ENCODE measurements around the gene TYK2.
"Not testable (repeated sequence)": the region's sequence is repeated elsewhere in the genome, so short reads cannot be mapped to it uniquely, and the experiment has no call there.

The TYK2 gene

DNA sequence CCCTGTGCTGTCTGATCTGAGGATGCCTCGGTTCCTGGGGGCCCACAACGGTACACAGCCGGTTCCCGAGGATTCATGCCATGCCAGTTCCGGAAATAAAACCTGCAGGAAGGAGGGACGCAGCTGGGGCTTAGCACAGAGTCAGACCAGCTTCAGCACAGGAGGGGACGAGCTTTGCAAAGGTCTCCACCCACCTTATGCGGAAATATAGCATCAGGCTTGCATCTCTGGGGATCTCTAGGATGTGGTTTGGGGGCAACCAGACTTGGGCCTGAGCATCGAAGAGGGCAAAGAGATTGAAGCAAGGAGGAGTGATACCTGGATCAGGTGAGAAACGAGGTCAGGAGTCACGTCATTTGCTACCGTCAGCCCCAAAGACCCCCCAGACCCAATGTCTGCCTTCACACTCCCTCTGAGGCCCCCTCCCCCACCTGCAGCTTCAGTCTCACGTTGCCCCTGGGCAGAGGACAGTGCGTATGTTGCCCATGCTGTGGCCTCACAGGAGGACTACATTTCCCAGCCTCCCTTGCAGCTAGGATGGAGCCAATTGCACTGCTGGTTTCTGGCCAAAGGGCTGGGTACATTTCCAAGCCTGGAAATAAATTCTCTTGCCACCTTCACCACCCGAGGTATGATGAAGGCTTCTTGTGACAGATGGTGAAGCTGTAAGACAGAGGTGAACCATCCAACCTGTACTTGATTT lies 12.1 kb downstream of the TYK2 start:
- no peak for DNase-seq

DNA sequence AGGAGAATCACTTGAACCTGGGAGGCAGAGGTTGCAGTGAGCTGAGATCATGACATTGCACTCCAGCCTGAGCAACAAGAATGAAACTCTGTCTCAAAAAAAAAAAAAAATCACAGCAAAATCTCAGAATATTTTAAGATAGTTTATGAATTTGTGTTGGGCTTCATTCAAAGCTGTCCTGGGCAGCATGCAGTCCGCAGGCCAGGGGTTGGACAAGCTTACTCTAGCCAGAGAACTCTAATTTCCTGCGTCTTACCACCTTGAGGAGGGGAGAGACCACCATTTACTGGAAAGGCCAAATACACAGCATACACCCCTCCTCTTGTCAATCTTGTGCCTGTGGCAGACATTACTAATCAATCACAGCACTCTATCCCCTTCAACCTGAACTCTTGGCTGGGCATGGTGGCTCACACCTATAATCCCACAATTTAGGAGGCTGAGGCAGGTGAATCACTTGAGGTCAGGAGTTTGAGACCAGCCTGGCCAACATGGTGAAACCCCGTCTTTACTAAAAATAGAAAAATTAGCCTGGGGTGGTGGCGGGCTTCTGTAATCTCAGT lies 13.3 kb downstream of the TYK2 start:
- DNase-seq = not testable (repeated sequence)

DNA sequence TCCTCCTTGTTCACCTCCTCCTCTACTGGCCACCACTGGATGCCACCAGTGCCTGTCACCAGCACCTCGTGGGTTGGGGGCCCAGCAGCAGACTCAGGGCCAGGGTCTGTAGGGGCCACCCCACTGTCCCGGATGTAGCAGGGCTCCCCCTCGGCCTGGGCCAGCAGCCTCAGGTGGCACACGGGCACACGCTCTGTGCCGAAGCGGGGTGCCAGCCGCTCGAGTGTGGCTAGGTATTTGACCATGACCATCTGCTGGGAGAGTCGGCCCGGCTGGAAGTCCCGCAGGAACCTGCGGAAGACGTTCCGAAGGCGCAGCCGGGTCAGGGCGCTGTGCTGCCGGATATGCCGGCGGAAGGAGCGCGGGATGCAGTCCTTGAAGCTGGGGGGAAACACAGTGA lies 14.9 kb downstream of the TYK2 start:
- DNase-seq = no peak

DNA sequence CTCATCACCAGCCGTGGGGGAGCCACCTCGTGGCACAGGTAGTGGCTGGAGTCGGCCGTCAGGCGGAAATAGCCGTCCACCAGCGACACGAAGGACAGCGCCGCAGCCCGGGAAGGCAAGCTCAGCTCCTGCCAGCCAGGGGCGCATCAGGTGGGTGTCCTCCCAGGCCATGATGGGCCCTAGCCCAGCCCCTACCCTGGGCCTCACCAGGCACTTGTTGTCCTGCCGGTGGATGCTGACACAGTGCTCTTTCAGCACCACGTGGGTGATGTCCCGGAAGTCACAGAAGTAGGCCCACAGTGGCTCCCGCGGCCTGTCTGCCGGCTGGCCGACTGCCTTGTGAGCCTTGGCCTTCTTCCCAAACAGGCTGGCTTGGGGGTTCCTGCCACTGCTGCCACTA lies 15.7 kb downstream of the TYK2 start:
- DNase-seq = no peak

DNA sequence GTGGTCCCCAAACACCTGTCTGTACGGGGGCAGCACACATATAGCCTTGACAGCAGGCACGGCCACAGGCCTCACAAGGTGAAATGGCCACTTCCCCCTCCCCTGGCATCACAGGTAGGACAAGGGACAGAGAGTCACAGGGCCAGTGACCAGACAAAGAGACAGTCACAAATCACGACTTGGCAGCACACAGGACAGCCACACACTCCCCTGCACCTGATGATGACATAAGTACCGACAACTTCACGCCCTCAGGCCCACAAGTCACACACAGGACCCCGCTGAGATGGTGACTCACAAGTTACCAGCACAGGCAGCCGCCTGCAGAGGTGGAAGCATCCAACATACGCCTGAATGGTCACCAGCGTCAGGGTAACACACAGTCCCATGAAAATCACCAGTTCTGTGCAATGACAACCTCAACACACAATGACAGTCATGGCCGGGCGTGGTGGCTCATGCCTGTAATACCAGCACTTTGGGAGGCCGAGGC lies 16.5 kb downstream of the TYK2 start:
- DNase-seq = no peak

DNA sequence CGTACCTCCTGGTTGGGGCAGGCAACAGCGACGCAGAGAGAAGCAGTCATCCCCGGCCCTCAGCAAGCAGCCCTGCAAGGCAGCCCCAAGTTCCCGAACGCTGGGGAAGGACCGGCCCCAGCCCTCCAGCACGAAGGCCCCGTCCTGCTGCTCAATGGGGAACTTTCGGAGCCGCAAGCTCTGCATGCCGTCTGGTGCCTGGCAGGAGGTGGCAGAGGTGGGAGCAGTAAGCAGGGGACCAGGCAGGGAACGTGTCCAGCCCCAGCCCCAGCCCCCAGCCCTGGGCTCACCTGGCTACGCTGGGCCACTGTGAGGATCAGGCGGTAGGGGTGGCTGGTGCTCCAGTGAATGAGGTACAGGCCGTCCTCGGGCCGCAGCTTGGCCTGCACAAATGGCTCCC lies 18.1 kb downstream of the TYK2 start:
- no peak for DNase-seq

DNA sequence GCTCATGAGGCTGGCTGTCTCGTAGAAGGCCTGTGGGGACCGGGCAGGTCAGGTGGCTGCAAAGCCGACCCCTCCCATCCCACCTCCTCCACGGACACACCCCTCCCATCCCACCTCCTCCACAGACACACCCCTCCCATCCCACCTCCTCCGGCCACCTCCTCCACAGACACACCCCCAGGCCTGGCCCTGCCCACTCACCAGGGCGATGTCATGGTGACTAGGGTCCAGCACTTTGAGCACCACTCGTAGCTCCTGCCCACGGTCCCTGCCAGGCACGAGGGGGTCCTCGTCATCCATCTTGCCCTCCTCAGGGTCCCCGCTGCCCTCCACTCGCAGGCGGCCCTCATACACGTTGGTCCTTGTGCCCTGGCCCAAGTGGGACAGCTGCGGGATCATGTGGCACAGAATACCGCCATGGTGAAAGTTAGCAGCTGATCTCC lies 18.8 kb downstream of the TYK2 start:
- no peak for DNase-seq

DNA sequence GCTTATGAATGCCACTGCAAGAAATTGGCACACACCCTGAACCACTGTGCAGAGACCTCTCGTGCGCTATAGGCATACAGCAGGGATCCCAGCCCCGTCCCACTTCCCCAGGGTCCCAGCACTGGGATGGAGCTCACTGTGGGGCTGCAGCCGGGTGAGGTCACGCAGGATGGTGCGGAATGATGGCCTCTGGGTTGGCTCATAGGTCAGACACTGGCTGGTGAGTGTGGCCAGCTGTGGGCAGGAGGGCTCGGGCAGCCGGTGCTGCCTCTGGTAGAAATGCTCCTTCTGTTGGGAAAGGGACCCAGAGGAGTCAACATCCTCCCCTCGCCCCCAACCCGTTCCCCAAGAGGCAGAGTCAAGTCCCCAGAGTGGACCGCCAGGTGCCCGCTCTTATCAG lies 23.9 kb downstream of the TYK2 start:
- no peak for DNase-seq

DNA sequence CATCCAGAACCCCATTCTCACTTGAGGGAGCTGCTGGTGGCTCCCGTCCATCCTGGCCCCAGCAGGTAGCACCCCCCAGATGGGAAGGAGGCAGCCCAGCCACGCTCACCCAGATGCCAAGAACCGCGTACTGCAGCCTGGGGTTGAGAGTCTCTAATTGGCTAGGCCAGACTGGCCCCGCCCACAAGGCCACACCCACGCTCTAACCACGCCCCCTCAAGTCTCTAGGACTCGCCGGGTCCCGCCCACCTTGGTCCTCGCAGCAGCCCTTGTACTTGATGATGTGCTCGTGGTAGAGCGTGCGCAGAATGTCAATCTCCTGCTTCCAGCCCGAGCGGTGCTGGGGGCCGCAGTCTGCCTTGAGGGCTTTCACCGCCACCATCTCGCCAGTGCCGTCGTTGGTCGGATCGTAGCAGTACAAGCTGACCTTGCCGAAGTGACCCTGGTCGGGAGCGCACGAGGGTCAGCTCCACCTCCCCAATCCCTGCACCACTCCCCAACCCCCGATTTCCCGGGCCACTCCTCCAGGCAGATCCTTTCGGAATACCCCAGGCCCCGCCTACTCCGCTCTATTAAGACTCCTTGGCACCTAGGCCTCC lies 26.5 kb downstream of the TYK2 start:
- DNase-seq = no peak

DNA sequence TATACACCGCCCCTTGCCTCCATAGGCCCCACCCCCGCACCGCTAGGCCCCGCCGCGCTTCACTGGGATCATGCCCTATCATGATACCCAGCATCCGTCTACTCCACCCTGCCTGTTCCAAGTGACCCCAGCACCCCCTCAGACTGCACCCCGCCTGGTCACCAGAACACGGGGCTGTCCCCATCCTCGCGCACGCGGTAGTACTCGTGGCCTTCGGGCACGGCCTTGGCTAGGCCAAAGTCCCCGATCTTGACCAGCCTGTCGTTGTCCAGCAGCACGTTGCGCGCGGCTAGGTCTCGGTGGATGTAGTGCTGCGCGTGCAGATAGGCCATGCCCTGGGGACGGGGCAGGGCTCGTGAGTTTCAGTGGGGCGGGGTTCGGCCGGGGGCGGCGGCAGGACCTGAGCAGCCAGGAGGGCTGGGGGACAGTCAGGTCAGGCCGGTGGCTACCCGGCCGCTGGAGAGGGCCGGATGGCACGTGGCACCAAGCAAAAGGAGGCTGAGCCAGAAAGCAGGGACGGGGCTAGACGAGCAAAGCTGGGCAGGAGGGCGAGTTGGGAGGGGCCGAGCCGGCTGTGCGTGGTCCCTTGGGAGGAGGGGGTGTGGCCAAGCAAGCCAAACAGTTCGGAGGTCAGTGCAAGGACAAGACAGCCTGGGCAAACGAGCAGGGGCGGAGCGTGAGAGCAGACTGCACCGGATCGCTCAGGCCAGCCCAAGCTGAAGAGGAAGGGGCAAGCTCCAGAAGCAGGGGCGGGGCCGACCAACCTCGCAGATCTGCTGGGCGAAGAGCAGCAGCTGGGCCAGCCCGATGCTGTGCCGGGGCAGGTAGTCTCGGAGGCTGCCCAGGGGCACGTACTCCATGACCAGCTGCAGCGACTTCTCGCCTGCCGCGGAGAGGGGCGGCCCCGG lies 27.4 kb downstream of the TYK2 start:
- no peak for DNase-seq

DNA sequence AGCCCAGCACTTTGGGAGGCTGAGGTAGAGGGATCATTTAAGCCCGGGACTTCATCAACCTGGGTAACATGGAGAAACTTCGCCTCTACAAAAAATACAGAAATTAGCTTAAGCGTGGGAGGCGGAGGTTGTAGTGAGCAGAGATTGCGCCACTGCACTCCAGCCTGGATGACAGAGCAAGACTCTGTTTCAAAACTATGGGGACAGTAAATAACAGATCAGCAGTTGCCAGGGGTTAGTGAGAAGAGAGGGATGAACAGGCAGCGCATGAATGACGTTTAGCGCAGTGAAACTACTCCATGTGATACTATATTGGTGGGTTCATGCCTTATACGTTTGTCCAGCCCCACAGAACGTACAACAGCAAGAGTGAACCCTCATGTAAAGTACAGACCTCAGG lies 33.9 kb downstream of the TYK2 start:
- no peak for DNase-seq

DNA sequence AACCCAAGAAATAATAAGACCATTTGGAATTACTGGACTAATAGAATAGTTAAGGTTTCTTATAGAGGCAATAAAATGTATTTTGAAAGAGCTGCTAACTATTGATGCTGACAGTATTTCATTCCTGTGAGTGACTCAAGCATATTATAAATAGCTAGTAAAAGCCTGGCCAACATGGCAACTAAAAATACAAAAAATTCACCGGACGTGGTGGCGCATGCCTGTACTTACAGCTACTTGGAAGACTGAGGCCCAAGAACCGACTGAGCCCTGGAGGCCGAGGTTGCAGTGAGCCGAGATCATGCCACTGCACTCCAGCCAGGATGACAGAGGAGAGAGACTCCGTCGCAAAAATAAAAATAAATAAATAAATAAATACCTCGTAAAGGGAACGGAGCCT lies 35.6 kb downstream of the TYK2 start:
- DNase-seq = no peak

DNA sequence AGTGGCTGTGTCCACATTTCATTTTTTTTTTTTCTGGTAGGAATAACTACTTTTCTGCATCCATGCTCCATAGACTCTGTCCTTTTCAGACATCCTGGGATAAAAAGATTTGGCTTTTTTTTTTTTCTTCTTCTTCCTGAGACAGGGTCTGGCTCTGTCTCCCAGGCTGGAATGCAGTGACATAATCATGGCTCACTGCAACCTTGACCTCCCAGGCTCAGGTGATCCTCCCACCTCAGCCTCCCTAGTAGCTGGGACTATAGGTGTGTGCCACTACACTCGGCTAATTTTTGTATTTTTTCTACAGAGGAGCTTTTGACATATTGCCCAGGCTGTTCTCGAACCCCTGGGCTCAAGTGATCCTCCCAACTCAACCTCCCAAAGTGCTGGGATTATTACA lies 36.9 kb downstream of the TYK2 start:
- no peak for DNase-seq

DNA sequence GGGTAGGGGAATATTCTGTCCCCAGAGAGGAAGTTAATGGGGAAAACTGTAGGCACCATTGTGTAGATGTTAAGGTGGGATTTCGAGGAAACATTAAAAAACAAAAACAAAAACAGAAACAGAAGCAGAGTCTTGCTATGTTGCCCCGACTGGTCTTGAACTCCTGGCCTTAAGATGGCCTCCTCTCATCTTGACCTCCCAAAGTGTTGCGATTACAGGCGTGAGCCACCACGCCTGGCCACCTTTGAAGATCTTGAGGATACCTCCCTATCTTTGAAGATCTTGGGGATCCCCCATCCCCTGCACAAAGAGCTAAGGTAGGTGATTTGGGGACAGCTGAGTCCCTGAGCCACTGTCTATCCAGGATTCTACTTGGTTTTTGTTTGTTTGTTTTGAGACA lies 40.4 kb downstream of the TYK2 start:
- no peak for DNase-seq

DNA sequence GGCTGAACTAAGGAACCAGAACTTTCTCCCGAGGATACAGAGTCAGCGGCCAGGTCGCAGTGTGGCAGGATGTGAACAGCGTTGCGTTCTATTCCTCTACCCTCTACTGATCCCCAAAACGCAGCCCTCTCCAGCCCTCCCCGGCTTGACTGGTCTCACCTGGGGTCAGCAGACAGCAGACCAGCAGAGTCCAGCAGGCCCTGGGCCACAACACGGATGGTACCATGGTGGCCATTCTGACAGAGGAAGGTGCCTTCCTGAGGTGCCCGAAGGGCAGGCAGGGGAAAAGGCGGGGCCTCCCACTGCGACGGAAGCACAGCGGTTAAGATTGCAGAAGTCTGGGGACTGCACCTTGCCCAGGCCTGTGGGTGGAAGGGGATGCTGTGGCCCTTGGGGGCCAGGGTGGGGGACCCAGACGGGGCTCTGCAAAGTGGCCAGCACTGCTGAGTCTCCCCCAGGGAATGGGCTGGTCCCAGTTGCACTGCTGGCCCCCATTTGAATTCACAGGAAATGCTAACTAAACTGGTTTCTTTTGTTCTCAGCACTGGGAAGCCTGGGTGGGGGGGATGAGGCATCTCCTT lies 40.9 kb downstream of the TYK2 start, which contains the start of gene ICAM3:
Gene ICAM3 (minus strand): TSS at position 245 of the 581 bp plus-strand sequence. CDS start 10 bp downstream, at position 235.
- no peak for DNase-seq

DNA sequence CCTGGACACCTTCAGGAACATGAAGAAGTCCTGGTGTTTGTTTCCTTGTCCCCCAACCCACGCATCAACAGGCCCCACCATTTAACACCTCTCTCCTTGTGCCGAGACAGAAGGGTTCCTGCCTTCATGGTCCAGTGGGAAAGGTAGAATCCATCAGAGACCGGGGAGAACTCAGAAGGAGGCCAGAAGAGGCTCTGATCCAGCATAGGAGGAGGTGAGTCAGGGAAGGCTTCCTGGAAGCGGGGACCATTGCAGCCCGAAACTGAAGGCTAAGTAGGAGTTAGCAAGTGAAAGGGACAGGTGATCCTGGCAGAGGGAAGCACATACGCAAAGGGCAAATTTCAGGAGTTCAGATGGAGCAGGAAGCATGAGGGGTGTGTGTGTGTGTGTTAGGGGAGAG lies 41.4 kb downstream of the TYK2 start:
- no peak for DNase-seq

DNA sequence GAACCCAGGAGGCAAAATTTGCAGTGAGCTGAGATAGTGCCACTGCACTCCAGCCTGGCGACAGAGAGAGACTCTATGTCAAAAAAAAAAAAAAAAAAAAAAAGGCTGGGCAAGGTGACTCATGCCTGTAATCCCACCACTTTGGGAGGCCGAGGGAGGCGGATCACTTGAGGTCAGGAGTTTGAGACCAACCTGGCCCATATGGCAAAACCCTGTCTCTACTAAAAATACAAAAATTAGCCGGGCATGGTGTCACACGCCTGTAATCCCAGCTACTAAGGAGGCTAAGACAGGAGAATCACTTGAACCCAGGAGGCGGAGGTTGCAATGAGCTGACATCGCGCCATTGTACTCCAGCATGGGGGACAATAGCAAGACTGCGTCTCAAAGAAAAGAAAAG lies 43.6 kb downstream of the TYK2 start:
- DNase-seq = not testable (repeated sequence)

DNA sequence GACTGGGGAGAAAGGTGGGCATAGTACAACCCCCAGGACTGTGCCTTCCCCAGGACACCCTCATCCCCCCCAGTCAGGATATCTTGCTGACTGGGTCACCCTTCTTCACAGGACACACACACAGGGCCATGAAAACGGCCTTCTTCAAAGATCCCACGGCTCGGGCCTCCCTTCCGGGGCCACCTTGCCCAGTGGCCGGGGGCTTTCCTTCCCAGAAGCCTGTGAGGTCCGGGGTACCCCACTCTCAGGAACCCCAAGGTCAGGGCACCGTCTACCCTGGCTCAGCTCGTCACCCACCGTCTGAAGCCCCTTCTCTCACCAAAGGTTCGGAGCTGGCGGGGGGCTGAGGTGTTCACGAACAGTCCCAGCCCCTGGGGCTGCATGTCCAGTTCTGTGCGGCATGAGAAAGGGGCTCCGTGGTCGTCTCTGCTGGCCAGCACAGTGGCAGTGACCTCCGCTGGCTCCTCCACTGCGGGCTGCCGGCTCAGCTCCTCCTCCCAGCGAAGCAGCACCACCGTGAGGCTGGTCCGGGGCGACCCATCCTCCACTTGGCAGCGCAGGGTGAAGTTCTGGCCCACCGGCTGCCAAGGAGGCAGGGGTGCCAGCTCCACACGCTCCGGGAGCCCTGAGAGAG lies 44.9 kb downstream of the TYK2 start:
- no peak for DNase-seq

DNA sequence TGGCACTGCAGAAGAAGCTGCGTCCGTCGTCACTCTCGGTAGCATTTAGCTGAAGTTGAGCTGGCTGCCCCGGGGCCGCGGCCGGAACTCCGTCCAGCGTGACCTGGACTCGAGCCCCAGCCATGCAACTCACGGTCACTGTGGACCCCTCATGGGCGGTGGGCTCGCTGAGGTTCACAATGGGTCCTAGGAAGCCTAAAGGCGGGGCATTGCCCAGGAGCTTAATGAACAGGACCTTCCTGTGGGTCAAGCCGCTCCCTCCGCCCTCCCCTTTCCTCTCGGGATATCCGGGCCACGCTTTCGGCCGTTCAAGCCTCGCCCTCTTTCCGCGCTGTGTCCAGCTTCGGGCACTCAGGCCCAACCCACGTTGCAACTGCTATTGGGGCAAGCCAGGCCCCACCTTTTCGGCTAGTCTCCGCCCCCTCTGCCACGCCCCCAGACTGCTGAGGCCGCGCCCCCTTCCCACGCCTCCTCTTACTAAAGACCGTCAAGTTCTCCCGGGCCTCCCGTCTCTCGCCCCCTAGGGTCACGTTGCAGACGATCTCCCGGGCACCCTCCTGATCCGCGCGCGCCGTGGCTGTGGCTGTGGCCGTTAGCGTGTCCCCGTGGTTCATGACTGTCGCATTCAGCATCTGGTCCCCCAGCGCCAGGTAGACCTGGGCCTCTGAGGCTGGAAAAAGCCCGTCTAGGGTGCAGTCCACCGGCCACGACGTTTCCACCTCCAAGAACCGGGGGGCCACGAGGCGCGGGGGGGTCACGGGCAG lies 45.6 kb downstream of the TYK2 start:
- DNase-seq = no peak

DNA sequence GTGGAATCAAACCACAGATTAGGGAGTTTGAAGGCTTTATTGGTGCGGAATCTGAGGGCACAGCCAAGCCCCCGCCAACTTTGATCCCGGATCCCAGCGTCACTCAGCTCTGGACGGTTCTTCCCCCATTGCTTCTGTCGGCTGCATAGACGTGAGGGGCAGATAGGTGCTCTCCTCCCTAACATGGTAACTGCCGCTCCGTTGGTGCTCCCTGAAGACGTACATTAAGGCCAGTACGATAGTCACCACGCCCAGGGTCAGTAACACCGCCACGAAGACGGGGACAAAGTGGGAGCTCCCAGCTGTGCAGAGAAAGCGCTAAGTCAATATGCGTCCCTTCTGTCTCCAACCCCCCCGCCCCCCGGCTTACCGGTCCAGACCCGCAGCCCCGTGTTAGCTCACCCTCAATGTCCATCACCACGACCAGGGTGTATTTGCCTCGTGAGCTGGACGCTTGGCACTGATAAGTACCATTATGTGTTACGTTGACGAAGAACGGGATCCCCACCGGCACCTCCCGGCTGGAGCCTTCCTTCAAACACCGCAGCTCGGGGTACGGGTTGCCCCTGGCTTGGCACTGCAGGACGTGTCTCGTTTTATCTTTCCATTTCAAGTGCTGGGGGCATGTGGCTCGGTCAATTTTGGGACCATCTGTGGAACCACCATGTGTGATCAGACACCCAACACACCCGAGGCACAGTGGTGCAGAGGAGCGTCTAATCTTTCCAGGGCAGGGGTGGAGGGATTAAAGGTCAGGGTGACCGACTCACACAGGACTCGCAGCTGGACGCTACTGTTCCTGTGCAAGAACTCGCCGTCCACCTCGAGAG lies 46.4 kb downstream of the TYK2 start:
- no peak for DNase-seq
